Panc1 (cell line): Measurements from ENCODE around the gene ACACA.

Experiments used
- CTCF ChIP-seq: fragments of 450-650 bp; IDR thresholded peaks from 2 replicates; pipeline ENCODE4 v1.5.1; 2017; ENCODE audit warnings: mild to moderate bottlenecking
- POLR2AphosphoS5 ChIP-seq: IDR thresholded peaks from 2 replicates; pipeline ENCODE4 v1.6.1; 2012; ENCODE audit warnings: mild to moderate bottlenecking, low read depth, low read length, moderate library complexity
- TCF7L2 ChIP-seq: IDR thresholded peaks from 2 replicates; pipeline ENCODE4 v1.6.1; 2011; ENCODE audit warnings: mild to moderate bottlenecking, low read depth, low read length, inconsistent platforms
- TF ChIP-seq, protein P1 (sequence below), 2 experiments: IDR thresholded peaks; 2 replicates each; pipeline ENCODE4 v1.6.1; 2011 to 2012; ENCODE audit warnings: low read depth in 2 of 2, control low read depth in 1 of 2, low read length in 1 of 2, mild to moderate bottlenecking in 1 of 2, moderate library complexity in 1 of 2; ENCODE audit not compliant: insufficient read depth in 1 of 2

DNA sequence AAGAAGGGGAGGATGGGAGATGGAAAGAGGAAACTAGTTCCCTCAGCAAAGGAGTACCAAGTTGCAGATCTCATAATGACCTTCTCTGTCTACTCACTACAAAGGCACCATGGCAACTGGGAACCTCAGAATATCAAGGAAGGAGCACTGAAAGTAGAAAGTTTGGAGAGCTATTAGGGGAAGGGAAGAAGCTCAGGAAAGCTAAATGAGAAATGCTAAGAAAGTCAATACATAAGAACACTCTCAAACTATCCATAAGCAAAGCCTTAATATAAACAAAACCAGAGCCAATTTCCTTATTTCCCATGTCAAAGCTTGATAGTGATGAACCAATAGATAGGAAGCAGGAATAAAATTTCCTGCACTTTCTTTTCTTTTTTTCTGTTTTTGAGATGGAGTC lies 88.8 kb downstream of the ACACA start:
- no peak for TF ChIP-seq POLR2AphosphoS5
- no peak for TF ChIP-seq TCF7L2
- no peak for TF ChIP-seq CTCF
- TF ChIP-seq, protein P1, sequence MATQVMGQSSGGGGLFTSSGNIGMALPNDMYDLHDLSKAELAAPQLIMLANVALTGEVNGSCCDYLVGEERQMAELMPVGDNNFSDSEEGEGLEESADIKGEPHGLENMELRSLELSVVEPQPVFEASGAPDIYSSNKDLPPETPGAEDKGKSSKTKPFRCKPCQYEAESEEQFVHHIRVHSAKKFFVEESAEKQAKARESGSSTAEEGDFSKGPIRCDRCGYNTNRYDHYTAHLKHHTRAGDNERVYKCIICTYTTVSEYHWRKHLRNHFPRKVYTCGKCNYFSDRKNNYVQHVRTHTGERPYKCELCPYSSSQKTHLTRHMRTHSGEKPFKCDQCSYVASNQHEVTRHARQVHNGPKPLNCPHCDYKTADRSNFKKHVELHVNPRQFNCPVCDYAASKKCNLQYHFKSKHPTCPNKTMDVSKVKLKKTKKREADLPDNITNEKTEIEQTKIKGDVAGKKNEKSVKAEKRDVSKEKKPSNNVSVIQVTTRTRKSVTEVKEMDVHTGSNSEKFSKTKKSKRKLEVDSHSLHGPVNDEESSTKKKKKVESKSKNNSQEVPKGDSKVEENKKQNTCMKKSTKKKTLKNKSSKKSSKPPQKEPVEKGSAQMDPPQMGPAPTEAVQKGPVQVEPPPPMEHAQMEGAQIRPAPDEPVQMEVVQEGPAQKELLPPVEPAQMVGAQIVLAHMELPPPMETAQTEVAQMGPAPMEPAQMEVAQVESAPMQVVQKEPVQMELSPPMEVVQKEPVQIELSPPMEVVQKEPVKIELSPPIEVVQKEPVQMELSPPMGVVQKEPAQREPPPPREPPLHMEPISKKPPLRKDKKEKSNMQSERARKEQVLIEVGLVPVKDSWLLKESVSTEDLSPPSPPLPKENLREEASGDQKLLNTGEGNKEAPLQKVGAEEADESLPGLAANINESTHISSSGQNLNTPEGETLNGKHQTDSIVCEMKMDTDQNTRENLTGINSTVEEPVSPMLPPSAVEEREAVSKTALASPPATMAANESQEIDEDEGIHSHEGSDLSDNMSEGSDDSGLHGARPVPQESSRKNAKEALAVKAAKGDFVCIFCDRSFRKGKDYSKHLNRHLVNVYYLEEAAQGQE (IDR thresholded peaks at IDR 0.05; ENCODE audit: insufficient read depth in 1 of 2, low read depth in 2 of 2, low read length in 1 of 2) = no peak
